Right atrium auricular region (tissue), 2 donors: ENCODE measurements around the gene LRRC27. TPM values are rescaled to one million over a fixed set of nuclear protein-coding genes. Genes with fewer than 3 reads are reported as not detected.

Experiments used
- DNase-seq: peaks from one replicate; pipeline ENCODE4 v3.0.0-alpha.2; 2019; ENCODE audit warnings: low spot score
- H3K27ac ChIP-seq, 2 donors: fragments of 200-600 bp; sonication (generic); 1 replicate in 1 of 2; 2 replicates in 1 of 2; pipeline ENCODE4 v1.5.1; 2016 to 2019
- H3K27me3 ChIP-seq, 2 donors: fragments of 200-600 bp; sonication (generic); one replicate each; pipeline versions ENCODE4 v1.5.1 to v1.6.0; 2017 to 2019
- H3K36me3 ChIP-seq: fragments of 200-600 bp; sonication (generic); one replicate; pipeline ENCODE4 v1.5.1; 2016
- H3K4me1 ChIP-seq, 2 donors: fragments of 200-600 bp; sonication (generic); one replicate each; pipeline versions ENCODE4 v1.5.1 to v1.6.0; 2017 to 2019
- H3K4me3 ChIP-seq, 2 donors: fragments of 200-600 bp; sonication (generic); 1 replicate in 1 of 2; 2 replicates in 1 of 2; pipeline ENCODE4 v1.5.1; 2017 to 2019; ENCODE audit warnings: mild to moderate bottlenecking in 1 of 2, moderate library complexity in 1 of 2
- H3K9me3 ChIP-seq, 2 donors: fragments of 200-600 bp; sonication (generic); one replicate each; pipeline ENCODE4 v1.5.1; 2019
- CTCF ChIP-seq, 2 donors: fragments of 200-600 bp; sonication (generic); IDR thresholded peaks; one replicate each; pipeline ENCODE4 v1.5.1; 2019; ENCODE audit warnings: antibody characterized with exemption in 2 of 2
- total RNA-seq, 2 donors: library from RNA; depleted of rRNA; stranded (reverse); fragments of >200 nt; gene quantifications; one replicate each; pipeline ENCODE4 v1.1.0, GENCODE V29; 2016

LRRC27 gene
- total RNA-seq, 2 donors from 2014 or later, result 2.6 to 4.6 TPM

GRCh38 chr10:132320654-132321469, 11.1 kb upstream of the LRRC27 start:
- no peak overlapping the region for H3K27ac ChIP-seq
- TF ChIP-seq CTCF (IDR thresholded peaks at IDR 0.05), result no peak
- DNase-seq, result no peak

GRCh38 chr10:132321726-132322125, 10.3 kb upstream of the LRRC27 start:
- TF ChIP-seq CTCF (IDR thresholded peaks at IDR 0.05), result no peak
- no peaks in the 10 kb centered on the region for H3K9me3 ChIP-seq
- H3K36me3 ChIP-seq, result no peaks in the 10 kb centered on the region
- H3K4me3 ChIP-seq, result no peak overlapping the region
- no peak for DNase-seq
- H3K27ac ChIP-seq, result no peak overlapping the region
- H3K4me1 ChIP-seq, result no peaks in the 10 kb centered on the region
- no peaks in the 10 kb centered on the region for H3K27me3 ChIP-seq

More at GRCh38 chr10:132320654-132321469, 11.1 kb upstream of the LRRC27 start:
- no peak overlapping the region for H3K4me3 ChIP-seq
- H3K36me3 ChIP-seq, result no peaks in the 10 kb centered on the region
- H3K9me3 ChIP-seq, result no peaks in the 10 kb centered on the region
- H3K27me3 ChIP-seq, result no peaks in the 10 kb centered on the region
- no peaks in the 10 kb centered on the region for H3K4me1 ChIP-seq

- no peak for DNase-seq
- TF ChIP-seq CTCF (IDR thresholded peaks at IDR 0.05), result no peak
- H3K27me3 ChIP-seq, result no peaks in the 10 kb centered on the region
- H3K4me3 ChIP-seq, result no peak overlapping the region
- peaks cover 0 to under 1% of the 10 kb centered on the region in 2 donors for H3K4me1 ChIP-seq
- H3K27ac ChIP-seq, result no peak overlapping the region
- no peaks in the 10 kb centered on the region for H3K36me3 ChIP-seq
- no peaks in the 10 kb centered on the region for H3K9me3 ChIP-seq
Measured at GRCh38 chr10:132322586-132323048, 9.4 kb upstream of the LRRC27 start.

GRCh38 chr10:132324186-132324585, 7.8 kb upstream of the LRRC27 start:
- no peak overlapping the region for H3K4me3 ChIP-seq
- H3K27ac ChIP-seq, result no peak overlapping the region
- DNase-seq, result no peak
- H3K27me3 ChIP-seq, result no peaks in the 10 kb centered on the region
- no peaks in the 10 kb centered on the region for H3K9me3 ChIP-seq
- H3K36me3 ChIP-seq, result no peaks in the 10 kb centered on the region
- TF ChIP-seq CTCF (IDR thresholded peaks at IDR 0.05), result no peak
- H3K4me1 ChIP-seq, result peaks cover 0 to 11% of the 10 kb centered on the region in 2 donors

- no peak for DNase-seq
- H3K4me3 ChIP-seq, result no peak overlapping the region
- no peak for TF ChIP-seq CTCF (IDR thresholded peaks at IDR 0.05)
- H3K27ac ChIP-seq, result no peak overlapping the region
- H3K4me1 ChIP-seq, result peaks cover 0 to 34% of the 10 kb centered on the region in 2 donors
- H3K9me3 ChIP-seq, result no peaks in the 10 kb centered on the region
- no peaks in the 10 kb centered on the region for H3K27me3 ChIP-seq
- H3K36me3 ChIP-seq, result no peaks in the 10 kb centered on the region
Measured at GRCh38 chr10:132326344-132326889, 5.6 kb upstream of the LRRC27 start.
